Neural cell (in vitro differentiated cells): Measurements from ENCODE around the gene PLEKHA8.

ENCODE experiments used
- EP300 ChIP-seq: fragments of 450-650 bp; conservative IDR thresholded peaks from 2 replicates; pipeline ENCODE4 v1.6.1; 2014; ENCODE audit warnings: antibody characterized with exemption, mild to moderate bottlenecking, moderate library complexity; ENCODE audit not compliant: poor library complexity, severe bottlenecking
- TF ChIP-seq, protein P1 (sequence below): fragments of 450-650 bp; IDR thresholded peaks from 2 replicates; pipeline ENCODE4 v1.5.1; 2014; ENCODE audit warnings: antibody characterized with exemption, mild to moderate bottlenecking, moderate library complexity; ENCODE audit not compliant: poor library complexity, severe bottlenecking

- no peak for TF ChIP-seq EP300
- TF ChIP-seq, protein P1, sequence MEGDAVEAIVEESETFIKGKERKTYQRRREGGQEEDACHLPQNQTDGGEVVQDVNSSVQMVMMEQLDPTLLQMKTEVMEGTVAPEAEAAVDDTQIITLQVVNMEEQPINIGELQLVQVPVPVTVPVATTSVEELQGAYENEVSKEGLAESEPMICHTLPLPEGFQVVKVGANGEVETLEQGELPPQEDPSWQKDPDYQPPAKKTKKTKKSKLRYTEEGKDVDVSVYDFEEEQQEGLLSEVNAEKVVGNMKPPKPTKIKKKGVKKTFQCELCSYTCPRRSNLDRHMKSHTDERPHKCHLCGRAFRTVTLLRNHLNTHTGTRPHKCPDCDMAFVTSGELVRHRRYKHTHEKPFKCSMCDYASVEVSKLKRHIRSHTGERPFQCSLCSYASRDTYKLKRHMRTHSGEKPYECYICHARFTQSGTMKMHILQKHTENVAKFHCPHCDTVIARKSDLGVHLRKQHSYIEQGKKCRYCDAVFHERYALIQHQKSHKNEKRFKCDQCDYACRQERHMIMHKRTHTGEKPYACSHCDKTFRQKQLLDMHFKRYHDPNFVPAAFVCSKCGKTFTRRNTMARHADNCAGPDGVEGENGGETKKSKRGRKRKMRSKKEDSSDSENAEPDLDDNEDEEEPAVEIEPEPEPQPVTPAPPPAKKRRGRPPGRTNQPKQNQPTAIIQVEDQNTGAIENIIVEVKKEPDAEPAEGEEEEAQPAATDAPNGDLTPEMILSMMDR, result no peak
Measured at GRCh38 chr7:30070052-30070451, 41.8 kb downstream of the PLEKHA8 start.
